Measurements from ENCODE around the gene ZNF587.
"Not testable (repeated sequence)": the region's sequence is repeated elsewhere in the genome, so short reads cannot be mapped to it uniquely, and the experiment has no call there.

Gene ZNF587

DNA sequence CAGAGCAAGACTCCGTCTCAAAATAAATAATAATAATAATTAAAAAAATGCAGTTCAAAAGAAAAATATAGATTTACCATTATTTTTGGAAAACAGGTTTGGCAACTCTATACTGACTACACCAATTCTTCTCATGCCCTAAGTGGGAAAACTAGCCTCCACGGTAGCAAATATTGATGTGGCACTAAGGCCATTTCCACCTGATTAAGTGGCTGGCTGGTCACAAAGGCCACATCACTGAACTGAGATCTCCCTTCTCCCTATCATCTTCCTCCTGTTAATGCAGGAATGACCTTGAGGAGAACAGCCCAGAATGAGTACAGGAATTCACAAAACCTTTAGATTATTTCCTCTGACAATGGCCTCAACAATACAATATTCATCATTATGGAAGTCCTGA, 20.6 kb downstream of the ZNF587 start:
- H3K4me3 ChIP-seq (ENCODE audit: low read length), result no peak overlapping the region
- DNase-seq (ENCODE audit: low read depth, low spot score), result no peak

DNA sequence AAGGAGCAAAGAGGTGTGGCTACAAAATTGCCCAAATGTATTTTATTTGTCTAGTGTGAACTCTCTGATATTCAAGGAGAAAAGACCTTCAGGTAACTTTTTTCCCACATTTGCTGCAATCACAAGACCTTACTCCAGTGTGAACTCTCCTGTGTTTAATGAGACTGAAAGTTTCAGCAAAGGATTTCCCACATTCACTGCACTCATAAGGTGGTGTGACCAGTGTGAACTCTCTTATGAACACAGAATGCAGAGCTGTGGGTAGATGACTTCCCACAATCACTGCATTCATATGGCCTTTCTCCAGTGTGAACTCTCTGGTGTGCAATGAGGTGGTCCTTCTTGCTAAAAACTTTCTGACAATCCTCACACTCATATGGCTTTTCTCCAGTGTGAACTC, 22.8 kb downstream of the ZNF587 start:
- no peak overlapping the region for H3K4me3 ChIP-seq (ENCODE audit: low read length)
- no peak for DNase-seq (ENCODE audit: low read depth, low spot score)

DNA sequence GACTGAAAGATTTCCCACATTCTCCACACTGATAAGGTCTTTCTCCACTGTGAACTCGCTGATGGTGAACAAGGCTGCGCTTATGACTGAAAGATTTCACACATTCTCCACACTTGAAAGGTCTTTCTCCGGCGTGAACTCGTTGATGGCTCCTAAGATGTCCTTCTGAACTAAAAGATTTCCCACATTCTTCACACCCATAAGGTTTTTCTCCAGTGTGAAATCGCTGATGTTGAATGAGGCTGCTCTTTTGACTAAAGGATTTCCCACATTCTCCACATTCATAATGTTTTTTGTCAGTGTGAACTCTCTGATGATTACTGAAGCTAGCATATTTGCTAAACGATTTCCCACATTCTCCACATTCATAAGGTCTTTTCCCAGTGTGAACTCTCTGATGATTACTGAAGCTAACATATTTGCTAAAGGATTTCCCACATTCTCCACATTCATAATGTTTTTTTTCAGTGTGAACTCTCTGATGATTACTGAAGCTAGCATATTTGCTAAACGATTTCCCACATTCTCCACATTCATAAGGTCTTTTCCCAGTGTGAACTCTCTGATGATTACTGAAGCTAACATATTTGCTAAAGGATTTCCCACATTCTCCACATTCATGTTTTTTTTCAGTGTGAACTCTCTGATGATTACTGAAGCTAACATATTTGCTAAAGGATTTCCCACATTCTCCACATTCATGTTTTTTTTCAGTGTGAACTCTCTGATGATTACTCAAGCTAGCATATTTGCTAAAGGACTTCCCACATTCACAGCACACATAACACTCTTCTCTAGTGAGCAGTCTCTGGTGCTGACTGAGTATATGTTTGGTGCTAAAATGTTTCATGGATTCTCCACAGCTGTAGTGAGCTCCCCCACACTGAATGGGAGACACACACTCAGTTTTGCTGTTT, 24.5 kb downstream of the ZNF587 start:
- H3K4me3 ChIP-seq (ENCODE audit: low read length); DNase-seq (ENCODE audit: low read depth, low spot score): not testable (repeated sequence)

DNA sequence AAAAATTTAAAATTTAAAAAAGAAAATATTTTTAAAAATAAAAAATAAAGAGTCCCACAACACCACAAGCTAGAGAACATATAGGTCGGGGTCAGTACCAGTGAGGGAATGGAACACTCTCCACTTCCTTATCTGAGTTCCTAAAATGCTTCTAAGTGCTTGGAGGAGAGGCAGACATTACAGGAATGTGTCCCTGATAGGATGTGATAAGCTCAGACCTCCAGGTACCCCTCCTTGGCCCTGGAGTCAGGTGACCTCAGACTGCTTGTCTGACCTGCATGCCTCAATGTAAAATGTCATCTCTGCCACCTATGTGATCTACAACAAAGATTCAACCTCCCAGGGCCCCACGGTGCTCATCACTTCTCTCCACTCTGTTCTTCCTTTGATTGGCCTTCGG, 36.4 kb downstream of the ZNF587 start:
- H3K4me3 ChIP-seq (ENCODE audit: low read length), result no peak overlapping the region
- DNase-seq (ENCODE audit: low read depth, low spot score), result no peak

DNA sequence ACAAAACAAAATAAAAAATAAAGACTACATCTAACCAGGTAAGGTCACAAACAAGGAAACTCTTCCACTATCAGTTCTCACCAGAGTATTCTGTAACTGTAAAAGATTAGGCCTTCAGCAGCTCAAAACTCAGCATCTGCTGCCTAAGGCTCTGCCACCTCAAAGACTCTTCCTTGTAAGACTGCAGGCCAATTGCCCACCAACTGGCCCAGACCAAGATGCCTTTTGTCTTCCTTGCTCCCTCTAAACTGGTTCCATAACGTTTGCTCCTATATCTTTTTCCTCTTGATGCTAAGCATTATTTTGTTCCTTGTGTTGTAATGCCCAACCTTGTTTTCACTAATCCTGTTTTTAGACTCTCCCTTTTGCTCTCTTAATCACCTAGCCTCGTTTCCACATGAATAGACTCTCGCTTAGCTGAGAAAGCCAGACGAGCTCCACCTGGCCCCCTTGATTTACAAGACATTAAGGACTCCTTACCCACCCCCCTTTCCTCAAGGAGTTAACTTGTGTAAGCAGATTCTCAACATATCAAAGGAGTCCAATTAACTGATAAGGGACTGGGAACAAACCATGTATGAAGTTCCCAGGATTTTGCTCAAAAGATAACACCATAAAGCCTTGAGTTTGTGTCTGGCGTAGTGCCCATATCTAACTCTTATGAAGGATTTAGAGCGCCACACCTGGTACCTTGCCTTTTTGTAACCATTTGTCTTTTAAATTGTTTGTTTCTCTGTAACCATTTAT, 37.7 kb downstream of the ZNF587 start:
- H3K4me3 ChIP-seq (ENCODE audit: low read length), result no peak overlapping the region
- no peak for DNase-seq (ENCODE audit: low read depth, low spot score)

DNA sequence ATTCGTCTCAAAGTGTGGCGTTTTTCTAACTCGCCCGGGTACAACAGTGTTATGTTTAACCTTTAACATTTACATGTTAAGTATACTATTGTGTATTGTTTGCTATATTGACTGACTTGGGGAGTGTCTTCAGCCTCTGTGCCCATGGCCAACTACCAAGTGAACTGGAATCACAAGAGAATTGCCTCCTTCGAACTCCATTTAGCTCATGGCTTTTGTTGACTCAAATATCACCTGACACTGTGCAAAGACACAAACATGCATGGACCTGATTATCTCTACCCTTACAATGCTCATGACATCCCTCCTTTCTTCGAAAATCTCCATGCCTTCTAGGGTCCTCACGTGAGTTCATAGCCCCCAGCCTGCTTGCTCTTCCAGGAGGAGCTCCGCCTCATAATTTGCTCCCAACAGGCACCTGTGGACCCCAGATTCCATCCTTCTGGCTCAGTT, 38.5 kb downstream of the ZNF587 start:
- no peak overlapping the region for H3K4me3 ChIP-seq (ENCODE audit: low read length)
- DNase-seq (ENCODE audit: low read depth, low spot score), result no peak

DNA sequence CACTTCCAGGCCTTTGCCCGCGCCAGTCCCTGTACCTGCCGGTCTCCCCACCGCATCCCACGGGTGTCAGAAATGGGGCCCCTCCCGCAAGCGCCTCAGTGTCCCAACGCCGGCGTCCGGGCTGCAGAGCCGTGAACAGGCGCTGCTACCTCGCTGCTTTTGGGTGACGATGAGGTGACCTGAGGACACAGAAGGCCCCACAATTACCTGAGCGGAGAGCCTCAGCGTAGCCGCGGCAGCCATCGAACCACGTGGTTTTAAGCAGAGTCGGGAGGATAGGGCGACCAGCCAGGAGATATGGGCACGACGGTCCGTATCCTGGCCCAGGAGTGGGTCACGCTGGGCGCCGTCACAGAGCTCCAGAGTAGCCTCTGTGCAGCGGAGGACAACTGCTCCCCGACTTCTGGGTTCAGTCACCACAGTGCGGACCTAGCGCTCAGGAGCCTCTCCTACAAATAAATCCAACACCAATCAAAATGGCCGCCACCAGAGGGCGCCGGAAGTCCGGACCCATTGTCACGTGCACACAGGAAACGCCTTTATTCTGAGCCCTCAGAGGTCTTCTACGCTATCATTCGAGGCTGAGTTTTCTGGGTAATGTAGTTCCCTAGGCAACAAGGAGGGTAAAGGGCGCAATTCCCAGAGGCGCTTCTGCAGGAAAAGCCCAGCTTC, 39.0 kb downstream of the ZNF587 start, which contains the start of gene ZNF814:
Gene ZNF814 (minus strand): TSS at position 478 of the 672 bp plus-strand sequence. CDS start 235 bp downstream, at position 243.
- DNase-seq (ENCODE audit: low read depth, low spot score), result no peak
- H3K4me3 ChIP-seq (ENCODE audit: low read length), result no peak within 1 kb of the TSS

DNA sequence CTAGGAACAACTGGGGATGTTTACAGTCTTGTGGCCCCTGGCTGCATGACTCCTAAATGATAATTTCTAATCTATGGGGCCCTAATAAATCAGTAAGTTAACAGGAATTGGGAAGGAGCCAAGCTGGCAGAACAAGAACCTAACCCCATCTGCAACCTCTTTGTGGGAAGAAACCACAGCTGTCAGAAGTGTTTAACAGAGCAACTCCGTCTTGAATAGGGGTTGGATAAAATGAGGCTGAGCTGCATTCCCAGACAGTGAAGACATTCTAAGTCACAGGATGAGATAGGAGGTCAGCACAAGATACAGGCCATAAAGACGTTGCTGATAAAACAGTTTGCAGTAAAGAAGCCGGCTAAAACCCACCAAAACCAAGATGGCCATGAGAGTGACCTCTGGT, 41.0 kb downstream of the ZNF587 start:
- H3K4me3 ChIP-seq (ENCODE audit: low read length); DNase-seq (ENCODE audit: low read depth, low spot score): not testable (repeated sequence)

DNA sequence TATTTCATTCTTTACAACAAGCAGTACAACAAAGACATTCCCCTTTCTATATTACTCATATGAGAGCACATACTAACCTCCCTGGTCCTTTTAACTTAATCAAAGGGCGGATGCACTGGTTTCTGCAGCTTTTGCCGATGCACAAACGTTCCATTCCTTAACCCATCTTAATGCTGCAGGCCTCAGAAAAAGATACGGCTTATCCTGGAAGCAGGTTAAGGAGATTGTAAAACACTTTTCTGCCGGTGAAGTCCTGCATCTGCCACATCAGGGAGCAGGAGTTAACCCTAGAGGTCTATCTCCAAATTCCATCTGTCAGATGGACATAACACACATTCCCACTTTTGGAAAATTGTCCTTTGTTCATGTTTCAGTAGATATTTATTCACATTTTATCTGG, 50.7 kb downstream of the ZNF587 start:
- H3K4me3 ChIP-seq (ENCODE audit: low read length), result no peak overlapping the region
- no peak for DNase-seq (ENCODE audit: low read depth, low spot score)

DNA sequence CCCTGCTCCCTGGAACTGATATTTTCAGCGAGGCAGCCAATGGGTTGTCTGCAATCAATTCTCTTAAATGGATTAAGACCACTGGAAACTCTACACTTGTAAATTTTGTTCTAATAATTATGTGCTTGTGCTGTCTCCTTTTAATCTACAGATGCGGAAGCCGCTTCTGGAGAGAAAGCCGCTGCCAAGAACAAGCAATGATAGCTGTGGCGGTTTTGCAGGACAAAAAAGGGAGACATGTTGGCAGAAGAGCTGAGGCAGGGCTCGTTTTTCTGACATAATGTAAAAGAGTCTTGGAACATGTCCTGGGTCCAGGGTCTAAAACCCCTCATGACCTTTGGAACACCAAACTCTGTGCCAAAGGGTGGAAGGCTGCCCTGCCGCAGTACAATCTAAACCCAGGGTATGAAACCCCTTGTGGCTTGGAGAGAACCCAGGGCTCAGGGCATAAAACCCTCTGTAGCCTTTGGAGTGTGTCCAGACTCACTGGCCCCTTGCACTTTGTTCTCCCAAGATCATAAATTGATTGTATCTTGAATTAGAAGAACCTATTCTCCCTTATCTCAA, 54.0 kb downstream of the ZNF587 start:
- DNase-seq (ENCODE audit: low read depth, low spot score), result no peak
- no peak overlapping the region for H3K4me3 ChIP-seq (ENCODE audit: low read length)

DNA sequence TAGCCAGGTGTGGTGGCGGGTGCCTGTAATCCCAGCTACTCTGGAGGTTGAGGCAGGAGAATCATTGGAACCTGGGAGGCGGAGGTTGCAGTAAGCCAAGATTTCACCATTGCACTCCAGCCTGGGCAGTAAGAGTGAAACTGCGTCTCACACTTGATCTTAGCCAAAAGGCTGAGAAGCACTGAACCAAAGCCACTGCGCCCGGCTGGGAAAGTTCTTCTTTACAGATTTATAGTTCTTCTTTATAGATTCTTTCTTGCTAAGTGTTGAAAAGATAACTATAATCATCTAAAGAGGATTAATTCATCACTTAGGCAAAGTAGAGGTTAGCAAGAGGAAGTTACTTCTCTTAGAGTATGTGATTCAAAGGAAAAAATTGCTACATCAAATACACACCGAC, 55.6 kb downstream of the ZNF587 start:
- no peak for DNase-seq (ENCODE audit: low read depth, low spot score)
- no peak overlapping the region for H3K4me3 ChIP-seq (ENCODE audit: low read length)

DNA sequence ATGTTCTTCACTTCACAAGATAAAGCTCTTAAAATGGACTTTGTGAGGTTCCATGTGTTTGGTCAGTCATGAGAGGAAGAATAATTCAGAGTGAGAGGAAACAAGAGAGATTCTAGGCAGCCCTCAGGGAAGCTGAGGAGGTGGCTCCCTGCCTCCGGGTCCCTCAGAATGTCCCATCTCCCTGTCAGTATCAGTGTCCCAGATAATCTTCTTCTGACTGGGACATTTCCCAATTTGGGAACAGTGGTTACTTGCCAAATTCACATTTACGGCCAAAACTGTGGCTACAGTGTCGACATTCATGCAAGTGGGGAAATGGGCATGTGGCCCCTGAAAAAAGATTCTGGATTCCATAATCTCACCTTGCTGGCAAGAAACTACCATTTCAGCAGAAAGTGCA, 57.7 kb downstream of the ZNF587 start:
- no peak for DNase-seq (ENCODE audit: low read depth, low spot score)

DNA sequence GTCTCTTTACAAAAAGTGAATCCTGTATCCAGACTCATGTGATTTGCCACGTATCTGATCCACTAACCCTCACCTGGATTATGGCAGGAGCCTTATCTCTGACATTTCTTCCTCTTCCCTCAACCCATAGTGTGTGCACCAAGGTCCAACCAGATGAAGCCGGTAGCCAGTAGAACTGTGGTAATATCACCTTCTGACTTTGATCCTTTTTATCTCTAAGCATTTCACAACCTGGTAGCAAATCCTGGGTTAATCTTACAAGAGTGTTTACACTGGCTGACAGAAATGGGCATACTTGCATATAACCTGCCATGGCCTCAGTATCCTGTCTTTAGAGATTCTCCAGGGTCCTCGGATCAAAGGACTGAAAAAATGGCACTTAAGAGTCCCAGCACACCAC, 64.9 kb downstream of the ZNF587 start:
- DNase-seq (ENCODE audit: low read depth, low spot score), result no peak
- H3K4me3 ChIP-seq (ENCODE audit: low read length), result no peak overlapping the region

More for the DNA sequence above, 57.7 kb downstream of the ZNF587 start:
- no peak overlapping the region for H3K4me3 ChIP-seq (ENCODE audit: low read length)
